Measurements from ENCODE around the gene HECTD4. TPM values are rescaled to one million over a fixed set of nuclear protein-coding genes. Genes with fewer than 3 reads are reported as not detected.
"Not testable (repeated sequence)": the region's sequence is repeated elsewhere in the genome, so short reads cannot be mapped to it uniquely, and the experiment has no call there.

The HECTD4 gene
- polyA plus RNA-seq, 3 donors: 49.1 to 75.7 (median 49.8) TPM

GRCh38 chr12:112362310-112362709 lies 19.9 kb downstream of the HECTD4 start:
- no peak for DNase-seq (ENCODE audit: extremely low read depth in 1 of 11, low read depth in 9 of 11, low spot score in 4 of 11)

GRCh38 chr12:112361271-112361670 lies 21.0 kb downstream of the HECTD4 start:
- no peak for DNase-seq (ENCODE audit: extremely low read depth in 1 of 11, low read depth in 9 of 11, low spot score in 4 of 11)

DNA sequence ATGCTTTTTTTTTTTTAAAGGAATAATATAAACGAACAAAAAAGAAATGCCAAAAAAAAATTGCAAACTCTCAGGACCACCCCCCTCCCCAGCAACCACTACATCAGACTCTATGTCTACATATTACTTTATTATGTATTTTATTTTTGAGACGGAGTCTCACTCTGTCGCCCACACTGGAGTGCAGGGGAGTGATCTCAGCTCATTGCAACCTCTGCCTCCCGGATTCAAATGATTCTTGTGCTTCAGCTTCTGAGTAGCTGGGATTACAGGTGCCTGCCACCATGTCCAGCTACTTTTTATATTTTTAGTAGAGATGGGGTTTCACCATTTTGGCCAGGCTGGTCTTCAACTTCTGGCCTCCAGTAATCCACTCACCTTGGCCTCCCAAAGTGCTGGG lies 22.9 kb downstream of the HECTD4 start:
- no peak for DNase-seq (ENCODE audit: extremely low read depth in 1 of 11, low read depth in 9 of 11, low spot score in 4 of 11)

DNA sequence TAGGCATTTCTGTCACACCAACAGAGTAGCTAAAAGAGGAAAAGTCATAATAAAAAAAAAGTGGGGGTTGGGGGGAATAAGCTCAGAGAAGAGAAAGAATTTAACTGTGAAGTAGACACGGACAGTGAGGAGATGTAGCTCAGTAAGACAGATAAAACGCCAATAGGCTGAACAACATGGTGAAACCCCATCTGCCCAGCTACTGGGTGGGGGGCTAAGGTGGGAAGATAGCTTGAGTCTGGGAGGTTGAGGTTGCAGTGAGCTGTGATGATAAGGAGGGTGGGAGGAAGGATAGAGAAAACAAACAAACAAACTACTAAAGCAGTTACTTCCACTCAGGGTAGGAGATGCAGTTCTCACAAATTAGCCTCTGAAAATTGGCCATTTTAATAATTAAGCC lies 25.0 kb downstream of the HECTD4 start:
- DNase-seq (ENCODE audit: extremely low read depth in 1 of 11, low read depth in 9 of 11, low spot score in 4 of 11): no peak

- DNase-seq (ENCODE audit: extremely low read depth in 1 of 11, low read depth in 9 of 11, low spot score in 4 of 11): no peak
These were observed 27.8 kb downstream of the HECTD4 start for GRCh38 chr12:112354399-112354798.

- DNase-seq (ENCODE audit: extremely low read depth in 1 of 11, low read depth in 9 of 11, low spot score in 4 of 11): no peak
These were observed 28.8 kb downstream of the HECTD4 start for GRCh38 chr12:112353393-112353792.

DNA sequence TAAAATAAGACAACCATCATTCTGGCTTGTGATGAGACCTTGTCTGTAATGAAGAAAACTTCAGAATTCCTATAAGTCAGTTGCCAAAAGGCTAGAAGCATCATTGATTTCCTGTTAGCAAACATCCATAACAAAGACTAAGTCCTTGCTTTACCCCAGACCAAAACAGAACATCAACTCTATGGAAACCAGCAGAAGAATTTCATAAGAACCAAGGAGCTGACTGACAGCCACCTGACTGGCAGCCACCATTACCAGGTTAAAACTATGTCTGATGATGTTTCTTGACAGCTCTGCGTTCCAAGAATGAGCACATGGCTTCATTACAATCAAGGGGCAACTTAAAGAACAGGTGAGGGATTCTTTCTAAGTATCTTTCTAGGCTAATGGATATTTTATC lies 29.3 kb downstream of the HECTD4 start:
- DNase-seq (ENCODE audit: extremely low read depth in 1 of 11, low read depth in 9 of 11, low spot score in 4 of 11): no peak

DNA sequence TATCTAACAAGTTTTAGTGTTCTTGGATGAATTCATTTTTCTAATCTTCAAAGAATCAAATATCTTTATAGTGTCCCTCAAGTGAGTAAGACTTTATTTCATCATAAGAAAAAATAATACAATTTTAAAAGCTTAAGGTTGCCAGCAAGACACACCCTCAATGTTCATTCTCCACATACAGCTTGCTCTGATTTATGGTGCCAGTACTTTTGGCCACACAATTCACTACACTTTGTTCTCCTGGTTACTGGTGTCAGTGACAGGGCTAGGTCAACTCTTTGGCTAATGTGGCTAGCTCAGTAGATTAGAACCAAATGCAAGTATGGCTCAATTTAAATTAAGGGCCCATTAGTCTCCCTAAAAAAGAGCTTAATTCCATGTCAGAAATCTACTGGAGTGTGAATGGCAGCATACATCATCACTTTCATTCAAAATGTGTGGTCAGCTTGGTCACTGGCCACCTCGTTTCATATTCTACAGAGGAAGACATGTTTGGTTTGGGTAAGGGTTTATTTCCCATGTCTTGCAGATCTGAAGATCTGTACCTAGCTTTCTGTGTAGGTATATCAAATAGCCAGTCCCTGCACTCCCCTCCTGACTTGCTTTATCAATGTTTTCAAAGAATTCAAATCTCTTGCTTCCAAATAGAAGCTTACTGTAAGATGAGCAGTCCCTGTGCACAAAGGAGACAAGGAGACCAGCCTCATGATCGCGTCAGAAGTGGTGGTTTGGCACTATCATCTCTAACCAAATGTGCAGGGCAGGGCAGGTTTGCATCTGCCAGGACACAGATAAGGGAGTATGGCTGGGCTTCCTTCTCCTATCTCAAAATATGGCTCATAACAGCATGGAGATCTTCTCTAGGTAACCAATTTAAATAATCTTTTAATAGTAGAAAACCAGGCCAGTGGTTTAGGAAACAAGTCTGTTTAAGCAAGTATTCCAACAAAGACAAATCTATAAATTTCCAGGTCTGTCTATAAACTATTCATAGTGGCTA lies 31.3 kb downstream of the HECTD4 start:
- DNase-seq (ENCODE audit: extremely low read depth in 1 of 11, low read depth in 9 of 11, low spot score in 4 of 11): no peak

DNA sequence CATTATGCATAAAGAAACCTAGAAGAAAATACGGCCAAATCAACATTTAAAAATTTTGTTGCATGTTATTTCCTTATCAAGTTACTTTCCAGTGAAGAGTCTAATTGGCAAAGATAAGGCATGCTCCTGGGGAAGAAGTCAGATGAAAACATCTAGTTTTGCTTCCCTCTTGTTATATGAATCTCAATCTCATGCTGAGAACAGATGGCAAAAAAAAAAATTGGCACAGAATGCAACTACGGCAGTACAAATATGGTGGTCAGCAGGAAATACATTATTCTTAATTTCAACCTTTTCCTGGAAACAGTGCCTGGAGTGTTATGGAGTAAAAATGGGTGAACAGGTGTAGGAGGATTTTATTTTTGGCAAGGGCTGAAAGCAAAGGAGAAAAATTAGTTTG lies 32.8 kb downstream of the HECTD4 start:
- no peak for DNase-seq (ENCODE audit: extremely low read depth in 1 of 11, low read depth in 9 of 11, low spot score in 4 of 11)

GRCh38 chr12:112348926-112349325 lies 33.3 kb downstream of the HECTD4 start:
- not testable (repeated sequence) for DNase-seq (ENCODE audit: extremely low read depth in 1 of 11, low read depth in 9 of 11, low spot score in 4 of 11)

GRCh38 chr12:112347581-112347982 lies 34.6 kb downstream of the HECTD4 start:
- no peak for DNase-seq (ENCODE audit: extremely low read depth in 1 of 11, low read depth in 9 of 11, low spot score in 4 of 11)

DNA sequence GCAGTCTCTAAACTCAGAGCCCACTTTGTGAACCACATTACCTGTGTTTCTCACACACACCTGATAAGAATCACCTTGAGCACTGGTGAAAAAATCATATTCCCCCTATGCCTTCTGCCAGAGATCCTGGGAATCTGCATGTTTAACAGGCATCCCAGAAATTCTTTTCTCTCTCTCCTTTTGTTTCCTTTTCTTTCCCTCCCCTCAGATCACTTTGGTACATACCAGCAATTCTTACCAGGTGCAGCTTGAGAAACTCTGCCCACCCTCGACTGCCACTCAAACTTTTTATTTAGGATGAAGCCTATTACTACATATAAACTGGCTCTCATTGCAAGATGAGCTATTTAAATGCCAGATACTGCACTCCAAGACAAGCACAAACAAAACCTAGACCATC lies 36.0 kb downstream of the HECTD4 start:
- no peak for DNase-seq (ENCODE audit: extremely low read depth in 1 of 11, low read depth in 9 of 11, low spot score in 4 of 11)

GRCh38 chr12:112344220-112344619 lies 38.0 kb downstream of the HECTD4 start:
- DNase-seq (ENCODE audit: extremely low read depth in 1 of 11, low read depth in 9 of 11, low spot score in 4 of 11): no peak

DNA sequence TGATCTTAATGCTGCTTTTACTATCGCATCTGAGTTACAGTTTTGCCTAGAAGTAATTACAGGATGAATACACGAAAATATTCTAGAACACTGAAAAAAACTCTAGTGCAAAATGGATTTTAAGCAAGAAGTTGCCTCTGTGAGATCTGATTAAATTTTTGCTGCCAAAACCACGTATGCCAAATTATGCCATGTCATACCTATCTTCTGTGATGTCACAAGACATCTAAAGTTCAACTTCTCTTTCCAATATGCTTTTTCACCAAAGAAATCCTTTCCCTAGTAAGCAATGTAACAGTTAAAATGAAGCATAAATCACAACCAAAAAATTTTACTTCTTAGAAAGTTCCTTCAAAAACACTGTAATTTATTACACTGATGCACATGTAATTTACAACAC lies 39.6 kb downstream of the HECTD4 start:
- DNase-seq (ENCODE audit: extremely low read depth in 1 of 11, low read depth in 9 of 11, low spot score in 4 of 11): no peak

DNA sequence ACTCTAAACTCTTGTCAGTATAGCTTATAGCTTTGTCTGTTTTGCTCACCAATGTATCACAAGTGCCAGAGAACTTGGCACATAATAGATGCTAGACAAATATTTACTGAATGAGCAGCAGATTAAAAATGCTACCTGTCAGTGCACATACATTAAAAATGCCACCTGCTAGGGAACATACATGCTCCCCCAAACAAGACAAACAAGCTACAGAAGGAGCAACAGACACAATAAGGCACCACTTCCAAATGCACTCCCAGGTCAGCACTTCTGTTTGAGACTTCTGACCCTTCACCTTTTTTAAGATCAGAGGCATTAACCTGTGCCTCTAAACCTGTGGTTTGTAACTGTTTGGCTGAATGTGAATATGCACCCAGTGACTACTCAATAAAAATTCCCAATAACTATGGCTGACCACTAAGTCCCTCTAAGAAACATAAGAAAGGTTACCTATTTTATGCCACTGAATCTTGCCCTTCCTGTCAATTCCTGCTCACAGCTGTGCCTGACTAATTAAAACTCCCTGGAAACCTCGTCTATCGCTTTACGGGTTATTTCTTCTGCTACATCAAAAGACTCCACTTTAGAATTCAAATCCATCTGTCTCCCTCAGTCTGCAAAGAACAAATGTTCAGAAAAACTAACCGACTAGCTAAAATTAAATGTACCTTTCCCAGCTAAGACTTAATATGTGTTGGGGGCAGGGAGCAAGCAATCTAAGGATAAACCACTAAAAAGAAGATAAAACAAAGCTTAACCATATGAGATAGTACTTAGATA lies 41.0 kb downstream of the HECTD4 start:
- DNase-seq (ENCODE audit: extremely low read depth in 1 of 11, low read depth in 9 of 11, low spot score in 4 of 11): no peak

DNA sequence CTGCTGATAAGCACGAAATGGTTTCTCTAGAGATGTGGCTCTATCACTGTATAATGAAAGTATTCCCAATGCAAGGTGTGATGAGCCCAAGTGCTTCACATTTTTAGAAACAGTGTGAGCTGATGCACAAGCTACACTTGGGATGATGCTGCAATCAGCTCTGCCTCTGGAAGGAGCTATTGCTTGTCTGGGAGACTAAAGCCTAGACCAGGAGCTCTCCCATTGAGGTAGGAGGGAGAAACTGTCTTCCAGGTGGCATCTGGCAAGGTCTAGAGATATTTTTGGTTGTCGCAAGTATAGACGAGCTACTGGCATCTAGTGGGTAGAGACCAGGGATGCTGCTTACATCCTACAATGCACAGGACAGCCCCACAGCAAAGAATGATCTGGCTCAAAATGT lies 42.0 kb downstream of the HECTD4 start:
- no peak for DNase-seq (ENCODE audit: extremely low read depth in 1 of 11, low read depth in 9 of 11, low spot score in 4 of 11)

DNA sequence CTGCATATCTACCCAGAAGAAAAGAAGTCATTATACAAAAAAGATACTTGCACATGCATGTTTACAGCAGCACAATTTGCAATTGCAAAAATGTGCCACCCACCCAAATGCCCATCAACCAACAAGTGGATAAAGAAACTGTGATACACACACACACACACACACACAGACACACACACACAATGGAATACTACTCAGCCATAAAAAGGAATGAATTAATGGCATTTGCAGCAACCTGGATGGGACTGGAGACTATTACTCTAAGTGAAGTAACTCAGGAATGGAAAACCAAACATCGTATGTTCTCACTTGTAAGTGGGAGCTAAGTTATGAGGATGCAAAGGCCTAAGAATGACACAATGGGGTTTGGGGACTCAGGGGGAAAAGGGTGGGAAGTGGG lies 47.2 kb downstream of the HECTD4 start:
- DNase-seq (ENCODE audit: extremely low read depth in 1 of 11, low read depth in 9 of 11, low spot score in 4 of 11): not testable (repeated sequence)

DNA sequence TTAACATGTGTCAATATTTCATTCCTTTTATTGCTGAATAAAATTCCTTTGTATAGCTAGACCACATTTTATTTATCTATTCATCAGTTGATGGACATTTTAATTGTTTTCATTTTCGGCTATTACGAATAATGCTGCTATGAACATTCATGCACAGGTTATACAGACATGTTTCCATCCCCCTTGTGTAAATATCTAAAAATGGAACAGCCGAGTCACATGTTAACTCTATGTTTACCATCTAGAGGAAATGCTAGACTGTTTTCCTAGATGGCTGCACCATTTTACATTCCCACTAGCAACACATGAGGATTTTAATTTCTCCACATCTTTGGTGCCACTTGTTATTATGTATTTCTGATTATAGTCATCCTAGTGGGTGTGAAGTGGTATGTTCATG lies 49.2 kb downstream of the HECTD4 start:
- DNase-seq (ENCODE audit: extremely low read depth in 1 of 11, low read depth in 9 of 11, low spot score in 4 of 11): no peak

- no peak for DNase-seq (ENCODE audit: extremely low read depth in 1 of 11, low read depth in 9 of 11, low spot score in 4 of 11)
These were observed 50.3 kb downstream of the HECTD4 start for GRCh38 chr12:112331886-112332285.

GRCh38 chr12:112330706-112331105 lies 51.5 kb downstream of the HECTD4 start:
- DNase-seq (ENCODE audit: extremely low read depth in 1 of 11, low read depth in 9 of 11, low spot score in 4 of 11): no peak

Data from renal cortex interstitium (tissue), 11 donors.